Spleen (tissue), 3 donors: ENCODE measurements around the gene TMED7.

Source experiments
- POLR2A ChIP-seq, 3 donors: fragments of 450-650 bp; IDR thresholded peaks; one replicate each; pipeline ENCODE4 v1.5.1; 2017; ENCODE audit warnings: antibody characterized with exemption in 3 of 3, mild to moderate bottlenecking in 1 of 3
- POLR2AphosphoS5 ChIP-seq, 3 donors: sonication (generic); formaldehyde crosslinking; IDR thresholded peaks; one replicate each; pipeline ENCODE4 v1.5.1; 2017; ENCODE audit warnings: antibody characterized with exemption in 3 of 3

- TF ChIP-seq POLR2AphosphoS5 (IDR thresholded peaks at IDR 0.05) (no peak), POLR2A (IDR thresholded peaks at IDR 0.05) (no peak)
These were observed 44.9 kb downstream of the TMED7 start for GRCh38 chr5:115580941-115581340.
